Smooth muscle cell (in vitro differentiated cells): Measurements from ENCODE around the gene TMEM143. TPM values are rescaled to one million over a fixed set of nuclear protein-coding genes. Genes with fewer than 3 reads are reported as not detected.
"Not testable (repeated sequence)": the region's sequence is repeated elsewhere in the genome, so short reads cannot be mapped to it uniquely, and the experiment has no call there.

ENCODE experiments used
- DNase-seq: peaks from one replicate; lab custom pipeline; 2025; ENCODE audit not compliant: unreplicated experiment; lab: John Stamatoyannopoulos, UW
- H2AFZ ChIP-seq: fragments of 200-600 bp; sonication (generic); 2 replicates; pipeline ENCODE4 v1.6.0; 2016; ENCODE audit warnings: antibody characterized with exemption, low read depth, mild to moderate bottlenecking
- H3F3A ChIP-seq: fragments of 200-600 bp; sonication (generic); 2 replicates; pipeline ENCODE4 v1.6.0; 2017; ENCODE audit warnings: antibody characterized with exemption, low read depth
- H3K27ac ChIP-seq: fragments of 200-600 bp; sonication (generic); 2 replicates; pipeline ENCODE4 v1.5.1; 2016; ENCODE audit warnings: low read depth, mild to moderate bottlenecking
- H3K27me3 ChIP-seq: fragments of 200-600 bp; sonication (generic); 2 replicates; pipeline ENCODE4 v1.6.1; 2016; ENCODE audit warnings: low read depth, mild to moderate bottlenecking
- H3K36me3 ChIP-seq: fragments of 200-600 bp; sonication (generic); 2 replicates; pipeline ENCODE4 v1.5.1; 2016; ENCODE audit warnings: low read depth
- H3K4me1 ChIP-seq: fragments of 200-600 bp; sonication (generic); 2 replicates; pipeline ENCODE4 v1.5.1; 2016; ENCODE audit warnings: low read depth
- H3K4me2 ChIP-seq: fragments of 200-600 bp; sonication (generic); 2 replicates; pipeline ENCODE4 v1.6.0; 2016; ENCODE audit warnings: mild to moderate bottlenecking
- H3K4me3 ChIP-seq: fragments of 200-600 bp; sonication (generic); 2 replicates; pipeline ENCODE4 v1.5.1; 2016; ENCODE audit warnings: mild to moderate bottlenecking
- H3K79me2 ChIP-seq: fragments of 200-600 bp; sonication (generic); 2 replicates; pipeline ENCODE4 v1.6.0; 2016; ENCODE audit warnings: low read depth, mild to moderate bottlenecking
- H3K9ac ChIP-seq: fragments of 200-600 bp; sonication (generic); 2 replicates; pipeline ENCODE4 v1.6.0; 2016; ENCODE audit warnings: low read depth
- H3K9me3 ChIP-seq: fragments of 200-600 bp; sonication (generic); replicated peaks from 2 replicates; pipeline ENCODE4 v1.5.1; 2016; ENCODE audit warnings: low read depth
- H4K20me1 ChIP-seq: fragments of 200-600 bp; sonication (generic); 2 replicates; pipeline ENCODE4 v1.6.0; 2016; ENCODE audit warnings: low read depth
- WGBS: methylation state at CpG from one replicate; pipeline ENCODE4 v1.1.7; 2016; ENCODE audit warnings: low lambda C conversion rate; 5-methylcytosine and 5-hydroxymethylcytosine counted together
- polyA plus RNA-seq: library from polyadenylated mRNA; unstranded; fragments of >200 nt; fragmentation: Nextera tagmentation; extraction: Ambion mirVana; gene quantifications from 2 replicates; pipeline ENCODE4 v1.2.1, GENCODE V29; 2016
- total RNA-seq: library from RNA; depleted of rRNA; stranded (reverse); fragments of >200 nt; gene quantifications from 2 replicates; pipeline ENCODE4 v1.2.3, GENCODE V29; 2014
- TF ChIP-seq, protein P1 (sequence below): fragments of 200-600 bp; sonication (generic); IDR thresholded peaks from 2 replicates; pipeline ENCODE4 v1.5.1; 2017; ENCODE audit warnings: borderline replicate concordance, mild to moderate bottlenecking, antibody characterized with exemption; ENCODE audit not compliant: insufficient read depth, poor library complexity, severe bottlenecking

Gene TMEM143
- total and polyA plus RNA-seq, 2 experiments from 2014 or later, result 3.8 to 11.2 TPM

GRCh38 chr19:48394331-48395169 is 30.8 kb upstream of the TMEM143 start:
- DNase-seq, result no peak
- Histone ChIP-seq H3K27me3 (no peaks in the 10 kb centered on the region), H3F3A (peaks cover 13% of the 10 kb centered on the region), H4K20me1 (peaks cover 1% of the 10 kb centered on the region), H3K4me3 (peak overlapping the region; percentile 69), H3K9me3 (no peaks in the 10 kb centered on the region), H3K36me3 (no peaks in the 10 kb centered on the region), H2AFZ (no peak overlapping the region), H3K27ac (no peak overlapping the region), H3K79me2 (peaks cover 19% of the 10 kb centered on the region), H3K9ac (peak overlapping the region; percentile 73), H3K4me1 (peaks cover 30% of the 10 kb centered on the region), H3K4me2 (peak overlapping the region; percentile 100)
- WGBS, result 26% methylated on average over 20 of the region's 38 CpGs
- TF ChIP-seq, protein P1, sequence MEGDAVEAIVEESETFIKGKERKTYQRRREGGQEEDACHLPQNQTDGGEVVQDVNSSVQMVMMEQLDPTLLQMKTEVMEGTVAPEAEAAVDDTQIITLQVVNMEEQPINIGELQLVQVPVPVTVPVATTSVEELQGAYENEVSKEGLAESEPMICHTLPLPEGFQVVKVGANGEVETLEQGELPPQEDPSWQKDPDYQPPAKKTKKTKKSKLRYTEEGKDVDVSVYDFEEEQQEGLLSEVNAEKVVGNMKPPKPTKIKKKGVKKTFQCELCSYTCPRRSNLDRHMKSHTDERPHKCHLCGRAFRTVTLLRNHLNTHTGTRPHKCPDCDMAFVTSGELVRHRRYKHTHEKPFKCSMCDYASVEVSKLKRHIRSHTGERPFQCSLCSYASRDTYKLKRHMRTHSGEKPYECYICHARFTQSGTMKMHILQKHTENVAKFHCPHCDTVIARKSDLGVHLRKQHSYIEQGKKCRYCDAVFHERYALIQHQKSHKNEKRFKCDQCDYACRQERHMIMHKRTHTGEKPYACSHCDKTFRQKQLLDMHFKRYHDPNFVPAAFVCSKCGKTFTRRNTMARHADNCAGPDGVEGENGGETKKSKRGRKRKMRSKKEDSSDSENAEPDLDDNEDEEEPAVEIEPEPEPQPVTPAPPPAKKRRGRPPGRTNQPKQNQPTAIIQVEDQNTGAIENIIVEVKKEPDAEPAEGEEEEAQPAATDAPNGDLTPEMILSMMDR, result no peak

GRCh38 chr19:48393559-48394330 is 30.0 kb upstream of the TMEM143 start, which contains the start of gene GRIN2D:
Gene GRIN2D (plus strand): TSS chr19:48393668. CDS start chr19:48398393, 4,725 bp downstream.
- Histone ChIP-seq H3K36me3 (no peaks in the 10 kb centered on the region), H3K9me3 (no peaks in the 10 kb centered on the region), H3K79me2 (peaks cover 26% of the 10 kb centered on the region), H3K4me1 (peaks cover 30% of the 10 kb centered on the region), H3K27ac (peak within 1 kb of the TSS; percentile 45), H3K9ac (peak within 1 kb of the TSS; percentile 73), H3K27me3 (no peaks in the 10 kb centered on the region), H3F3A (peaks cover 7% of the 10 kb centered on the region), H3K4me3 (peak within 1 kb of the TSS; percentile 69), H3K4me2 (peak within 1 kb of the TSS; percentile 100), H4K20me1 (peaks cover 9% of the 10 kb centered on the region), H2AFZ (peak within 1 kb of the TSS; percentile 36)
- DNase-seq, result peak; percentile 32
- 4% methylated on average over 32 of the region's 40 CpGs for WGBS
- TF ChIP-seq, protein P1, result no peak

DNA sequence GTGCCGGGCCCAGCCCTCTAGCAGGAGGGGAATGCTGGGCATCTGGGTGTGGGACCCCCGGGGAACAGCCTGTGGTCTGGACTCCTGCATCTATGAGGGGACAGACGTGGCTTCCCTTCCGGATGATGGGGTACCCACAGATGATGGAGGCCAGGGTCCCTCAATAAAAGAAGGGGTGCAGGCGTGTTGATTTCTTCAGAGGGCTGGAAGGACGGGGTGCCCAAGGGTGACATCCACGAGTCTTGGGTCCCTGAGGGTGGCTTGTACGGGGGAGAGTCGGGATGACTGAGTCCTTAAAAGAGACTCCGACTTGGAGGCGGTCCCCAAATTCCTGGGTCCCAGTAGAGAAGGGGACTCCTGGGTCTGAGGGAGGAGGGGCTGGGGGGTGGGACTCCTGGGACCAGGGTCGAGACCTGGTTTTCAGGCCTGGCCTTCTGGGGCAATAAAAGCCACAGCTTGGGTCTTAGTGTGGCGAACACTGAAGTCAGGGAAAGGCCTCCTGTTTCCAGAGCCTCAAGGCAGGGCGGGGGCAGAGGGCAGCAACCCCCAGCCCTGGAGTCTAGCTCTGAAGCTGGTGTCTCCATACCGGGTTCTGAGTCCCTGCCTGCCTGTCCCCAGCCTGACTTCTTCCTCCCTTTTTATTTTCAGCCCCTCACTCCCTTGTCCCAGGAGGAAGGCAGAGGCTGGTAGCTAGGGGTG is 29.3 kb upstream of the TMEM143 start:
- Histone ChIP-seq H3K27me3 (no peaks in the 10 kb centered on the region), H3K9ac (peak overlapping the region; percentile 73), H3K36me3 (no peaks in the 10 kb centered on the region), H3K4me1 (peaks cover 30% of the 10 kb centered on the region), H3K79me2 (peaks cover 30% of the 10 kb centered on the region), H3K9me3 (no peaks in the 10 kb centered on the region), H3K4me3 (peak overlapping the region; percentile 69), H3F3A (peaks cover 6% of the 10 kb centered on the region), H4K20me1 (peaks cover 17% of the 10 kb centered on the region), H3K4me2 (peak overlapping the region; percentile 100), H2AFZ (peak overlapping the region; percentile 36), H3K27ac (peak overlapping the region; percentile 45)
- DNase-seq, result no peak
- TF ChIP-seq, protein P1, result no peak
- WGBS, result 72% methylated on average over 13 of the region's 15 CpGs

DNA sequence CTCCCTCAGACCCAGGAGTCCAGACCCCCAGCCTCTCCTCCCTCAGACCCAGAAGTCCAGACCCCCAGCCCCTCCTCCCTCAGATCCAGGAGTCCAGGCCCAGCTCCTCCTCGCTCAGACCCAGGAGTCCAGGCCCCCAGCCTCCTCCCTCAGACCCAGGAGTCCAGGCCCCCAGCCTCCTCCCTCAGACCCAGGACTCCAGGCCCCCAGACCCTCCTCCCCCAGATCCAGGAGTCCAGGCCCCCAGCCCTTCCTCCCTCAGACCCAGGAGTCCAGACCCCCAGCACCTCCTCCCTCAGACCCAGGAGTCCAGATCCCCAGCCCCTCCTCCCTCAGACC is 28.2 kb upstream of the TMEM143 start:
- H3K36me3 ChIP-seq, H3K27me3 ChIP-seq, H3F3A ChIP-seq, H3K9ac ChIP-seq, H3K4me2 ChIP-seq, H3K9me3 ChIP-seq, H2AFZ ChIP-seq, H3K27ac ChIP-seq, H3K4me3 ChIP-seq, DNase-seq: not testable (repeated sequence)
- Histone ChIP-seq H4K20me1 (peaks cover 25% of the 10 kb centered on the region), H3K79me2 (peaks cover 32% of the 10 kb centered on the region), H3K4me1 (peaks cover 30% of the 10 kb centered on the region)
- no CpG with 5 or more reads among the region's 1 CpG for WGBS
